ACC112 (cell line): Measurements from ENCODE around the gene GRK5.

ENCODE experiments used
- H2AFZ ChIP-seq: fragments of 200-600 bp; sonication (generic); one replicate; pipeline ENCODE4 v1.6.0; 2017; ENCODE audit warnings: antibody characterized with exemption, low read length; ENCODE audit not compliant: unreplicated experiment
- H3K27ac ChIP-seq: fragments of 200-600 bp; sonication (generic); 2 replicates; pipeline ENCODE4 v1.5.1; 2014; ENCODE audit warnings: low read depth, mild to moderate bottlenecking, antibody characterized with exemption, low read length, moderate library complexity
- H3K27me3 ChIP-seq: fragments of 200-600 bp; sonication (generic); 2 replicates; pipeline ENCODE4 v1.6.1; 2014; ENCODE audit warnings: mild to moderate bottlenecking, antibody characterized with exemption, low read length, moderate library complexity, mixed read lengths; ENCODE audit not compliant: insufficient read depth
- H3K36me3 ChIP-seq: fragments of 200-600 bp; sonication (generic); 2 replicates; pipeline ENCODE4 v1.6.1; 2016; ENCODE audit warnings: mild to moderate bottlenecking, antibody characterized with exemption, low read length, moderate library complexity, mixed read lengths; ENCODE audit not compliant: insufficient read depth
- H3K4me1 ChIP-seq: fragments of 200-600 bp; sonication (generic); one replicate; pipeline ENCODE4 v1.6.1; 2016; ENCODE audit warnings: low read length, mixed read lengths; ENCODE audit not compliant: insufficient read depth, unreplicated experiment, control insufficient read depth
- H3K4me3 ChIP-seq: fragments of 200-600 bp; sonication (generic); 2 replicates; pipeline ENCODE4 v1.5.1; 2014; ENCODE audit warnings: mild to moderate bottlenecking, low read depth, low read length
- H3K79me2 ChIP-seq: fragments of 200-600 bp; sonication (generic); one replicate; pipeline ENCODE4 v1.6.0; 2016; ENCODE audit warnings: low read length; ENCODE audit not compliant: control insufficient read depth, unreplicated experiment, insufficient read depth

The GRK5 gene

DNA sequence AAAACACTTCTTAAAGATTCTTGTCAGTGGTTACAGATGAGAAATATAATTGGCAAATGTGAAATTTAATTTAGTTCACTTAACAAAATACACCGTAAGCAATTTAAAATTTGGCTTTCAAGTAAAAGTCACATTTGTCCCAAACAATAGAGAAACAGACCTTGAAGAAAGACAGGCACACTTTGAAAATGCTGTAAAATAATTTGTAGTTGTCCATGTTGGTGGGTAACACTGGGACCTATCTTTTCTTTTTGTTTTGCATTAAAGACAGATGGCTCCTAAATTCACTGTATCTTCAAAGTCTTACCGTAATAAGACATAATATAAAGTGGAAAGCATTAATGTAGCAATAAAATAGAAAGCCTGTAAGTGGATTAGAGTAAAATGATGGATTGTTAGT is 3.3 kb downstream of the GRK5 start:
- Histone ChIP-seq H3K79me2 (peaks cover 37% of the 10 kb centered on the region), H3K36me3 (no peaks in the 10 kb centered on the region), H3K4me1 (peaks cover 37% of the 10 kb centered on the region), H3K27ac (peak overlapping the region; percentile 75), H3K27me3 (no peaks in the 10 kb centered on the region), H3K4me3 (peak overlapping the region; percentile 68), H2AFZ (peak overlapping the region; percentile 66)

DNA sequence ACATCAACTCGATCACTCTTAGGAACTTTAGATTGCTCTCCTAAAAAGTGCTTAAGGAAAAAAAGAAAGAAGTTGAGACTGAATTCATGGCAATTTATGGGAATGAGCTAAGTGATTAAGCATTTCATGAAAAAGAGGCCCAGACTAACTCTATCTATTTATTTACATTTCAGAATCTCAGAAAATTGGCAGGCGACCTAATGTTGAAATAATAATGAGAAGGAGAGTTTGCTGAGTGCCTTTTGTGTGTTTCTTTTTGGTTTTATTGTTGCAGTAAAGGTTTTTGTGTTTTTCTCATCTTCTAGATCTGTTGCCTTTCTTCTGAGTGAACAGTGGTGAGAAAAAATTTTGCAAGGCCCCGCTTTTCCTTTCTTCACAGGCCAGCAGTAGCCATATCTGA is 3.8 kb downstream of the GRK5 start:
- H3K4me1 ChIP-seq = peaks cover 33% of the 10 kb centered on the region
- H3K27ac ChIP-seq = peak overlapping the region; percentile 75

DNA sequence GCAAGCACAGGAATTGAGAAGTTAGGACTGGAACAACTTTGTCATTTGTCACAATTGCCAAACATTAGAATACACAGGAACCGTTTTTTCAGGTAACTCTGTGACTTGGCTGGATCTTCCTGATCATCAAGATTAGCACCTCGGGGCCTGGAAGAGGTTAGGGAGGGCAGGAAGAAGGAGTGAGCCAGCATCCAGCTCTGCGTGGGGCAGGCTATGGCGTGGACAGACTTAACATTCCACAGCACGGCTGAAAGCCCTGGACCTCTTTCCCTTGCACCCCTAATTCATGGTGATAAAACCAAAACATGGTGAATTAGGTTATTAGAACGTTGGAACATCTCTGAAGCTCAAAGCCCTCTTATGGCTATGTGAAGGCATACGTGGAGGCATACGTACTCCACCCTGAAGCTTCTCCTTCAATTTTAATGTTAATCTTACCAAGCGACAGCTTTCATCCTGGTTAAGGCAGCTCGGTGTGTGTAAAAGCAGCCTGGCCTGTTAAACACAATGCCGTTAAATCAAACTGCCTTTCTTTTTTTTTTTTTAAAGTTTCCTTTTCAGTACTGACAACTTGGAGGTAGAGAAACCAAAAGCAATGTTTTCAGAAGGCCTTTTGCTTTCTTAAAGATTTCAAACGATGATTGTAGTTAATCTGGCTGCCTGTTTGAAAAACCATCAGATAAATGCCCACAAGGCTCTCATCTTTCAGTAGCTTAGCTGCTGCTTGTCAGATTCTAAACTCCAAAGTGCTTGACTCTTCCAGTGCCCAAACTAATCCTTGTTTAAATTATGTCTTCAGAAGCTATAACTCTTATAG is 4.5 kb downstream of the GRK5 start:
- Histone ChIP-seq H3K36me3 (no peaks in the 10 kb centered on the region), H3K79me2 (peaks cover 37% of the 10 kb centered on the region), H2AFZ (peak overlapping the region; percentile 66), H3K4me3 (peak overlapping the region; percentile 68), H3K4me1 (peaks cover 30% of the 10 kb centered on the region), H3K27ac (peak overlapping the region; percentile 75), H3K27me3 (no peaks in the 10 kb centered on the region)

More for the DNA sequence above, 3.8 kb downstream of the GRK5 start:
- H2AFZ ChIP-seq = peak overlapping the region; percentile 66
- H3K4me3 ChIP-seq = peak overlapping the region; percentile 68
- H3K27me3 ChIP-seq = no peaks in the 10 kb centered on the region
- H3K36me3 ChIP-seq = no peaks in the 10 kb centered on the region
- peaks cover 37% of the 10 kb centered on the region for H3K79me2 ChIP-seq

- Histone ChIP-seq H3K4me3 (no peak overlapping the region), H2AFZ (no peak overlapping the region), H3K27ac (no peak overlapping the region), H3K79me2 (peaks cover 25% of the 10 kb centered on the region), H3K27me3 (no peaks in the 10 kb centered on the region), H3K36me3 (no peaks in the 10 kb centered on the region), H3K4me1 (peaks cover 23% of the 10 kb centered on the region)
Observed at GRCh38 chr10:119215371-119215770, 8.0 kb downstream of the GRK5 start.

- peaks cover 18% of the 10 kb centered on the region for H3K79me2 ChIP-seq
- no peak overlapping the region for H3K4me3 ChIP-seq
- no peaks in the 10 kb centered on the region for H3K36me3 ChIP-seq
- no peak overlapping the region for H2AFZ ChIP-seq
- no peaks in the 10 kb centered on the region for H3K27me3 ChIP-seq
- peaks cover 20% of the 10 kb centered on the region for H3K4me1 ChIP-seq
- H3K27ac ChIP-seq = no peak overlapping the region
Observed at GRCh38 chr10:119216127-119216526, 8.8 kb downstream of the GRK5 start.

DNA sequence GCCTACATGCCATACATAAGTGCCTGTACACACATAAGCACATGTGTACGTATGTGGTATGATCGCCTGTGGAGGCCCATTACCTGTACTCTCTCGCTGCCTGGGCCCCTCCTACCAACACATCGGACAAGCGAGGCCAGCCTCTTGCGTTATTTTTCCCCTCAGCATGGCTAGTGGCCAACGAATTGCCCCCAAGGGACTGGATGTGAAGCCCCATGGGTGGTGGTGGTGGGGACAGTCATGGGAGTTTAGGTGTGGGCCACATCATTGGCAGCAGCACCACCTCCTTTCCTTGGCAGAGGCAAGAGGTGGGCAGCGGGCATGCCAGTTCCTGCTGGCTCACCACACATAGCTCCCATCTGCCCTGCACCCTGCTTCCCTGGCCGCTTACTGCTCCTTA is 10.0 kb downstream of the GRK5 start:
- peaks cover 7% of the 10 kb centered on the region for H3K79me2 ChIP-seq
- H3K4me3 ChIP-seq = no peak overlapping the region
- H3K4me1 ChIP-seq = peaks cover 17% of the 10 kb centered on the region
- no peak overlapping the region for H2AFZ ChIP-seq
- no peaks in the 10 kb centered on the region for H3K27me3 ChIP-seq
- H3K27ac ChIP-seq = no peak overlapping the region
- no peaks in the 10 kb centered on the region for H3K36me3 ChIP-seq

GRCh38 chr10:119217991-119218490 is 10.7 kb downstream of the GRK5 start:
- no peak overlapping the region for H3K4me3 ChIP-seq
- H3K27me3 ChIP-seq = no peaks in the 10 kb centered on the region
- peaks cover 14% of the 10 kb centered on the region for H3K4me1 ChIP-seq
- no peak overlapping the region for H3K27ac ChIP-seq
- H2AFZ ChIP-seq = no peak overlapping the region
- peaks cover 8% of the 10 kb centered on the region for H3K79me2 ChIP-seq
- H3K36me3 ChIP-seq = no peaks in the 10 kb centered on the region

GRCh38 chr10:119219871-119220270 is 12.5 kb downstream of the GRK5 start:
- no peak overlapping the region for H3K4me3 ChIP-seq
- H2AFZ ChIP-seq = no peak overlapping the region
- H3K4me1 ChIP-seq = peaks cover 14% of the 10 kb centered on the region
- H3K27ac ChIP-seq = no peak overlapping the region
- H3K36me3 ChIP-seq = no peaks in the 10 kb centered on the region
- H3K27me3 ChIP-seq = no peaks in the 10 kb centered on the region
- H3K79me2 ChIP-seq = peaks cover 11% of the 10 kb centered on the region

GRCh38 chr10:119221201-119221600 is 13.8 kb downstream of the GRK5 start:
- Histone ChIP-seq H2AFZ (no peak overlapping the region), H3K36me3 (no peaks in the 10 kb centered on the region), H3K4me1 (peaks cover 14% of the 10 kb centered on the region), H3K27ac (0 out of 2 replicates have a peak overlapping the region, but pooled peaks have one; percentile 14), H3K79me2 (peaks cover 11% of the 10 kb centered on the region), H3K27me3 (no peaks in the 10 kb centered on the region), H3K4me3 (no peak overlapping the region)

- H3K27ac ChIP-seq = 0 out of 2 replicates have a peak overlapping the region, but pooled peaks have one; percentile 14
- H3K79me2 ChIP-seq = peaks cover 11% of the 10 kb centered on the region
- H3K4me3 ChIP-seq = no peak overlapping the region
- no peak overlapping the region for H2AFZ ChIP-seq
- H3K36me3 ChIP-seq = no peaks in the 10 kb centered on the region
- H3K4me1 ChIP-seq = peaks cover 14% of the 10 kb centered on the region
- no peaks in the 10 kb centered on the region for H3K27me3 ChIP-seq
Observed at GRCh38 chr10:119221666-119222065, 14.3 kb downstream of the GRK5 start.

DNA sequence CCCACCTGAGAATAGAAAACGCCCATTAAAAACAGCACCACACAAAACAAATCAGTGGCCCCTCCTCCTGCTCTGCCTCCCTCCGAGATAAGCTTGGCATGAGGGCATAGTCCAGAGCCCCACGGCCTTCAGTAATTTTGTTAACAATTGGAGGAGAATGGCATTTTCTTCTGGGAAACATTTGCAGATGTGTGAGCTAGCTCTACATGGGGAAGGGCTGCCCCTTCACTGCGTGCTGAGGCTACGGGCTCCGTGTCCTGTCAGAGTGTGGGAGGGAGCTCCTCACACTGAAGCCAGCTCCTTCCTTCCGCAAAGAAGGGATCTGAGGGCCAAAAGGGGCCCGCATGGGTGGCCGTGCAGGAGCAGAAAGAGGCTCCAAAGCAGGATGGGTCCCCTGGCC is 15.2 kb downstream of the GRK5 start:
- peaks cover 14% of the 10 kb centered on the region for H3K4me1 ChIP-seq
- H2AFZ ChIP-seq = no peak overlapping the region
- H3K79me2 ChIP-seq = peaks cover 11% of the 10 kb centered on the region
- H3K4me3 ChIP-seq = no peak overlapping the region
- H3K27me3 ChIP-seq = no peaks in the 10 kb centered on the region
- no peak overlapping the region for H3K27ac ChIP-seq
- H3K36me3 ChIP-seq = no peaks in the 10 kb centered on the region
